Stimulated activated naive CD4-positive, alpha-beta T cell treated with Interleukin-2 at 50 U/mL for 16 hours (primary cell): ENCODE data around the gene NUDT13.

Experiments used
- DNase-seq: peaks from one replicate; lab custom pipeline; 2025; lab: John Stamatoyannopoulos, UW

The NUDT13 gene

GRCh38 chr10:73166972-73167371 lies 56.7 kb downstream of the NUDT13 start:
- no peak for DNase-seq

GRCh38 chr10:73167458-73167782 lies 57.2 kb downstream of the NUDT13 start:
- no peak for DNase-seq

DNA sequence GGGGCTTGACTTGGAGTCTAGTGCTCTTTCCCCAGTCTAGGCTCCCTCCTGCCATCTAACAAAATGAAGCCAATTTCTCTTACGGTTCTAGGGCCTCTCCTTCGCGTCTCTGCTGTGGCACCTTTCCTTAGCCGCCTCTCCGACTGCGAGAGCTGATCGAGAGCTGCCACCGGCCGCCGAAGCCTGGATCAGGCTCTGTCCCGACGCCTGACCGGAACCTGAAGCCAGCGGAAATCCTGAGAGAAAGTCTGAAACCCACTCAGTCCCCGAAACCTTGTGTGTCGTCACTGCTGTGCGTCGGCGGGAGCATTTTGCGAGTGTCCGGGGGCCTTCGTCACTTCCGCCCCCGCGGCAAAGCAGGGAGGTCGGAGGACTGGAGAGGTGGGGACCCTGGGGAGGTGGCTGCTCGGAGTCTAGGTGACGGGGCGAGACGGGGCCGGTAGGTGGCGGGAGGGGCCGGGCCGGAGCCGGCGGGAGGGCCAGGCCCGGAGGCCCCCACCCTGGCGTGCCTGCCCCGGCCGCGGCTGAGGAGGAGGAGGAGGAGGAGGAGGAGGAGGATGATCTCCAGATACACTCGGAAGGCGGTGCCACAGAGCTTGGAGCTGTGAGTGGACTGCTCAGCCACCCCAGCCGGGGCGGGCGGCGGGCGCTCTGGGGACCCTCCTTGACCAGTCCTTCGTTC lies 57.7 kb downstream of the NUDT13 start, which contains the start of the genes ECD and FAM149B1:
ECD (minus strand) TSS at position 226 of the 682 bp plus-strand sequence. CDS start 4,071 bp downstream, outside the sequence.
FAM149B1 (plus strand) TSS at position 337 of the 682 bp plus-strand sequence; CDS start at position 558, 221 bp downstream.
- peak; percentile 92 for DNase-seq

DNA sequence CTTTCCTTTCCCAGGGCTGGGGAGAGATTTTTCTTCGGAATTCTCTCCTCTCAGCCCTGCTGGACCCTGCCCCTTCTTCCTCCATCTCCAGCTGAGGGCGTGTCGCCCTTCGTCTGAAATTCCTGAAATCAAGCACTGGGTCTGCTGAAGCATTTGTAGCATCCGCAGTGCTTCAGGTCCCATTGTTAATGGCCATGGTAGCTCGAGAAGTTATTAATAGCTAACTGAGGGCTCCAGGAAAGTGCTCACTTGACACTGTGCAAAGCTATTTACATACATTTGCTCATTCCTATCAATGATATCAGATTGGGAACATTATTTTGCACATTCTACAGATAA lies 58.2 kb downstream of the NUDT13 start:
- no peak for DNase-seq

DNA sequence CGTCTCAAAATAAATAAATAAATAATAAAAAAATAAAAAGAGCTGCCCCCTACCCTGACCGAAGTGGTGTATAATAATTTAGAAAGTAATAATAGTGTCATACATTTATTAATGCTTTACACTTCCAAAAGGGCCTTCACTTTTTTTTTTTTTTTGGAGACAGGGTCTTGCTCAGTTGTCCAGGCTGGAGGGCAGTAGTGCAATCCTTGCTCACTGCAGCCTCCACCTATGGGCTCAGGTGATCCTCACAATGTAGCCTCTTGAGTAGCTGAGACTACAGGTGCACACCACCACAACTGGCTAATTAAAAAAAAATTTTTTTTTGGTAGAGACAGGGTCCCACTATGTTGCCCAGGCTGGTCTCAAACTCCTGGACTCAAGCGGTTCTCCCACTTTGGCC lies 59.1 kb downstream of the NUDT13 start:
- no peak for DNase-seq

GRCh38 chr10:73172867-73173266 lies 62.6 kb downstream of the NUDT13 start:
- DNase-seq = no peak

DNA sequence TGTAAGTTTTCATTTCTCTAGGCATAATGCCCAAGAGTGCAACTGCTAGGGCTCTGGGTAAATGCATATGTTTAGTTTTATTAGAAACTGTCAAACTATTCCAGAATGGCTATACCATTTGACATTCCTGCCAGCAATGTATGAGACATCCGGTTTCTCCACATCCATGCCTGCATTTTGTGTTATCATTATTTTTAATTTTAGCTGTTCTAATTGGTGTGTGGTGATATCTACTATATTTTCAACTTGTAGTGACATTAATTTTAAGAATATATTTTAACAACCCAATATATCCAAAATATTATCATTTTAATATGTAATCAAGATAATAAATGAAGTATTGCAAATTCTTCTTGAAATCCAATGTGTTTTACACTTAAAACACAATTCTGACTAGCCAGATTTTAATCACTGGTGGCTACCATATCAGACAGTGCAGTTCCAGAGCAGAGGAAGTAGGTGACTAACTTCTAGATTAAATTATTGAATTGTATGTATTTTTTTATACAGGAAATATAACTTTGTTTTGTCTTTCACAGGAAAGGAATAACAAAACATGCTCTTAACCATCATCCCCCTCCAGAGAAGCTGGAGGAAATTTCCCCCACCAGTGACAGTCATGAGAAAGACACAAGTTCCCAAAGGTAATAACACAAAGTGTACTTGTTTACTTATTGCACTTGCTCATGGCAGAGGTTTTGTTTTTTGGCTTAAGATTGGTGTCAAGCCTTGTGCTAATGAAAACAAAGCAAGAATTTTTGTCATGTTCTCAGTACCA lies 64.1 kb downstream of the NUDT13 start:
- DNase-seq = no peak
